ENCODE results near the gene BRSK2. TPM values are rescaled to one million over a fixed set of nuclear protein-coding genes. Genes with fewer than 3 reads are reported as not detected.
"Not testable (repeated sequence)": the region's sequence is repeated elsewhere in the genome, so short reads cannot be mapped to it uniquely, and the experiment has no call there.

The BRSK2 gene
- total RNA-seq, 1 donor from 2014 or later: not detected

DNA sequence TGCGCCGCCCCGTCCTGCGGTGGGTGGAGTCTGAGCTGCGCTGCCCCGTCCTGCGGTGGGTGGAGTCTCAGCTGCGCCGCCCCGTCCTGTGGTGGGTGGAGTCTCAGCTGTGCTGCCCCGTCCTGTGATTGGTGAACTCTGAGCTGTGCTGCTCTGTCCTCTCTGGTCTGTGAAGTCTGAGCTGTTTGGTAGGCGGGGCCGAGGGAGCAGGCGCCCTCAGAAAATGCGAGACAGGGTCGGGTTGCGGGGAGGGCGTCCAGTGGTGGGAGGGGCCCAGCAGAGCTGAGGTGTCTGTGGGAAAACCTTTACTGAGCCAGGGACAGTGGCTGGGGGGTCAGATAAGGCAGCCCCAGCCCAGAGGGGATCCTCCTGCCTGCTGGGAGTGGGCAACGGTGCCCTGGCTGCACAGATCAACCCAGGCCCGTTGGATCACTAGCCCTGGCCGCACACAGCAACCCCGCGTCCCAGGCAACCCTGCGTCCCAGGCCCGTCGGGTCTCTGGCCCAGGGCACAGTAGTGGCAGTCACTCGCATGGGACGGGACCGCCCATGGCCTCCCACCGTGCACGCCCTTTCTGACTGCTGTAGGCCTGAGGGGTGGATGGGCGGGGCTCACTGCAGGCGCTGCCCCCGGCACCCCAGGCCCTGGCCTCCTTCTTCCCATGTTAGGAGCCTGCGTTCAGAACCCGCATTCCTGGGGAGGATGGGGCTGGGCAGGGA lies 22.8 kb downstream of the BRSK2 start:
- Histone ChIP-seq H3K4me3 (ENCODE audit: low read depth, low read length) (no peak overlapping the region), H3K27me3 (ENCODE audit: control insufficient read depth, insufficient read depth, low read length) (no peaks in the 10 kb centered on the region), H3K36me3 (ENCODE audit: control insufficient read depth, insufficient read depth, low read length) (no peaks in the 10 kb centered on the region)
- no peak for TF ChIP-seq CTCF (IDR thresholded peaks at IDR 0.05; ENCODE audit: insufficient read depth, low read length, severe bottlenecking)
- FAIRE-seq (no peak), DNase-seq (ENCODE audit: low read depth) (no peak)

DNA sequence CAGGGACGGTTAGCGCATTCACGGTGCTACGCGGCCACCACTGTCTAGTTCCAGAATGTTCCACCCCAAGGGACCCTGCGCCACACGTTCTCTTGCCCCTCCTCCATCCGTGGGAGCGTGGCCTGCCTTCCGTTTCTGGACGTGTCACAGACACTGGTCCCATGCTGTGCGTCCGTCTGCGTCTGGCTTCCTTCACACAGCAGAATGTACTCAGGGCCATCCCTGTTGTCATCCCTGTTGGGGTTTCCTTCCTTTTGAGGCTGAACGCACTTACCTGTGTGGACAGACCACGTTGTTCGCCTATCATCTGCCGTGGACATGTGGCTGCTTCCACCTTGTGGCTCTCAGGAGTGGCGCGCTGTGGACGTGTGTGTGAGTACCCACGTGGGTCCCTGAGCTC lies 24.9 kb downstream of the BRSK2 start:
- FAIRE-seq (peak; percentile 60), DNase-seq (ENCODE audit: low read depth) (no peak)
- H3K36me3 ChIP-seq (ENCODE audit: control insufficient read depth, insufficient read depth, low read length): no peaks in the 10 kb centered on the region
- H3K4me3 ChIP-seq (ENCODE audit: low read depth, low read length): no peak overlapping the region
- no peaks in the 10 kb centered on the region for H3K27me3 ChIP-seq (ENCODE audit: control insufficient read depth, insufficient read depth, low read length)
- no peak for TF ChIP-seq CTCF (IDR thresholded peaks at IDR 0.05; ENCODE audit: insufficient read depth, low read length, severe bottlenecking)

- DNase-seq (ENCODE audit: low read depth): no peak
- no peak for TF ChIP-seq CTCF (IDR thresholded peaks at IDR 0.05; ENCODE audit: insufficient read depth, low read length, severe bottlenecking)
- Histone ChIP-seq H3K4me3 (ENCODE audit: low read depth, low read length) (no peak overlapping the region), H3K36me3 (ENCODE audit: control insufficient read depth, insufficient read depth, low read length) (no peaks in the 10 kb centered on the region), H3K27me3 (ENCODE audit: control insufficient read depth, insufficient read depth, low read length) (no peaks in the 10 kb centered on the region)
- FAIRE-seq: no peak
These were observed 25.9 kb downstream of the BRSK2 start for GRCh38 chr11:1415631-1416030.

DNA sequence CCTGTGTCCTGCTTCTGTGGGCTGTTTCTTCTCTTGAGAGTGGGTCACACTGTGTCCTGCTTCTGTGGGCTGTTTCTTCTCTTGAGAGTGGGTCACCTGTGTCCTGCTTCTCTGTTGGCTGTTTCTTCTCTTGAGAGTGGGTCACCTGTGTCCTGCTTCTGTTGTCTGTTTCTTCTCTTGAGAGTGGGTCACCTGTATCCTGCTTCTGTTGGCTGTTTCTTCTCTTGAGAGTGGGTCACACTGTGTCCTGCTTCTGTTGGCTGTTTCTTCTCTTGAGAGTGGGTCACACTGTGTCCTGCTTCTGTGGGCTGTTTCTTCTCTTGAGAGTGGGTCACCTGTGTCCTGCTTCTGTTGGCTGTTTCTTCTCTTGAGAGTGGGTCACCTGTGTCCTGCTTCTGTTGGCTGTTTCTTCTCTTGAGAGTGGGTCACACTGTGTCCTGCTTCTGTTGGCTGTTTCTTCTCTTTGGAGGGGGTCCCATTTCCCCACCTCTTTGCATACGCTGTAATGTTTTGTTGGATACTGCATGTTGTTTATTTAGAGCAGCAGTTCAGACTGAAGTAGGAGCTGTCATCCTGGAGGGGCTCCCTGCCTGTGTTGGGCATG lies 28.6 kb downstream of the BRSK2 start:
- not testable (repeated sequence) for H3K4me3 ChIP-seq (ENCODE audit: low read depth, low read length); H3K36me3 ChIP-seq (ENCODE audit: control insufficient read depth, insufficient read depth, low read length); DNase-seq (ENCODE audit: low read depth); H3K27me3 ChIP-seq (ENCODE audit: control insufficient read depth, insufficient read depth, low read length); FAIRE-seq

DNA sequence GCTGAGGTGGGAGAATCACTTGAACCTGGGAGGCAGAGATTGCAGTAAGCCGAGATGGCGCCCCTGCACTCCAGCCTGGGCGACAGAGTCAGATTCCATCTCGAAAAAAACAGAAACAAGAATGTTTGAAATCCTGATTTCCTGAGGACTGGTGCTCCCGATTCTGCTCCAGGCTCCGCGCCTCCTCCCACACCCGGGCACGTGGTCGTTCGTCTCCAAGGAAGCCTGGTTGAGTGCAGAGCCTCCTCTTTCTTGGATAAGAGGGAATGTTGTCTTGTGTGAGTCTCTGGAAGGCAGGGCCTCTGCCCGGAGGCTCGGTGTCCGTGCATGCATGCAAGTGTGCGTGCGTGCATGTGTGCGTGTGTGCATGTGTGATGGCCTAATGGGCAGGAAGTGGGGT lies 30.1 kb downstream of the BRSK2 start:
- no peak for TF ChIP-seq CTCF (IDR thresholded peaks at IDR 0.05; ENCODE audit: insufficient read depth, low read length, severe bottlenecking)
- Histone ChIP-seq H3K4me3 (ENCODE audit: low read depth, low read length) (no peak overlapping the region), H3K36me3 (ENCODE audit: control insufficient read depth, insufficient read depth, low read length) (no peaks in the 10 kb centered on the region), H3K27me3 (ENCODE audit: control insufficient read depth, insufficient read depth, low read length) (no peaks in the 10 kb centered on the region)
- FAIRE-seq (no peak), DNase-seq (ENCODE audit: low read depth) (no peak)

DNA sequence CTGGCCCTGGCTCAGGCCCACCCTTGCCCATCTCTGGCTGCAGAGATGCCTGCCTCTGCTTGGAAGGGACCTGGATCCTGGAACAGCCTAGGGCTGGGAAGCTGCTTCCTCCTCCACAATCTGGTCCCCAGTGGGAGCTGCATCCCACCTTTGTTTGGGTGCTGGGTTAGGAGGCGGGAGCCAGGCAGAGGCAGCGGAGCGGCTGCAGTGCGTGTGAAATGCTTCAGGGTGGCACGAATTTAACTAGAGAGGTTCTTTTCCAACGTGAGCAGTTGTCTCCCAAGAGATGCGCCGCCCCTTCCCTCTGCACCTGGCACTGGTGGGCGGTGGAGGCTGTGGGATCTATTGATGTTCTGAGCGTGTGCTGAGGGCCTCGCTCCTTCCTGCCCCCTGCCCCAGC lies 31.6 kb downstream of the BRSK2 start:
- DNase-seq (ENCODE audit: low read depth): no peak
- FAIRE-seq: no peak
- no peak for TF ChIP-seq CTCF (IDR thresholded peaks at IDR 0.05; ENCODE audit: insufficient read depth, low read length, severe bottlenecking)
- Histone ChIP-seq H3K4me3 (ENCODE audit: low read depth, low read length) (no peak overlapping the region), H3K36me3 (ENCODE audit: control insufficient read depth, insufficient read depth, low read length) (no peaks in the 10 kb centered on the region), H3K27me3 (ENCODE audit: control insufficient read depth, insufficient read depth, low read length) (no peaks in the 10 kb centered on the region)
